Stimulated activated CD8-positive, alpha-beta memory T cell treated with anti-CD3 and anti-CD28 coated beads, Interleukin-7, amount 100 ng/mL, for 48 hours (primary cell): ENCODE data around the gene ANXA5.
A peak's percentile ranks its signal among the peaks of the same experiment; 100 is the strongest.
"Not testable (repeated sequence)": the region's sequence is repeated elsewhere in the genome, so short reads cannot be mapped to it uniquely, and the experiment has no call there.

ENCODE experiments used
- DNase-seq, 2 donors: peaks; one replicate each; pipeline ENCODE4 v3.0.0-alpha.2; 2020; ENCODE audit warnings: low read depth in 1 of 2; ENCODE audit errors: extremely low read depth in 1 of 2

The ANXA5 gene

DNA sequence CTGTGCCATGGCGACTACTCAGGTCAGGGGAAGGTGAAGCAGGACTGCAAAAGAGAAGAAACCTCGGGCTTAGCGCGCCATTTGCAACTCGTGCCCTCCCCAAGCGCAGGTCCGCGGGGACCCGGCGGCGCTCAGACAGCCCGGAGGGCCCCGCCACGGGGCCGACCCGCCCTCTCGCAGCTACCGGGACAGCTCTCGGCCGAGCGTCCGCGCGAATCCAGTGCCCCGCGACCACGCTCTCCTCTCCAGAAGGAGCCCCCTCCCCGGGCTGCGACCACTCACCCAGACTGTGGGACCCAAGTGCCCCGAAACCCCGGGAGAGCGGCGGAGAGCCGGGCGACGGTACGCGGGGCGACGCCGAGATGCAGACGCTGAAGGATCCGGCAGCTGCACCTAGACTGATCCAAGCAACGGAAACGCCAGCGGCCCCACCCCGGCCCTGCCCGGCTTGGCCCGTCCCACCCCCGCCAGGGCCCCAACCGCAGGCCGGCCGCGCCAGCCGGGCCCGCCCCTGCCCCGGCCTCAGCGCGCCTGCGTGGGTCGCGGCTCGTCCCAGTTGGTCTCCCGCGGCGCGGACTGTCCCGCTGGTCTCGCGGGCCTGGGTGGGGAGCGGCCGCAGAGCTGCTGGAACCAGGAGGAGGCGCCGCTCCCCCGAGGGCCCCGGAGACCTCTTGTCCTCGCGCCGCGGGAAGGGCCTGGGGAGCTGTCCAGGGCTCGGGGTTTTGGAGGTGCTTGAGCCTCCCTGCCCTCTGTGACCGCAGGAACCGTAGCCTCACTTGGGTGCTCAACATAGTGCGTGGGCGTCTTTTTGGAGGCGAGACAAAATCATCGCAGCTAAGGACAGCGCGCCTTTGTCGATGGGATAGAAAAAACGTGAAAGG is at the start of gene ANXA5:
Gene ANXA5, minus strand, starts transcription at position 400 of the 881 bp plus-strand sequence. Its CDS starts 391 bp downstream, at position 9.
- DNase-seq: peak in 1 of 2 donors; percentile 62

DNA sequence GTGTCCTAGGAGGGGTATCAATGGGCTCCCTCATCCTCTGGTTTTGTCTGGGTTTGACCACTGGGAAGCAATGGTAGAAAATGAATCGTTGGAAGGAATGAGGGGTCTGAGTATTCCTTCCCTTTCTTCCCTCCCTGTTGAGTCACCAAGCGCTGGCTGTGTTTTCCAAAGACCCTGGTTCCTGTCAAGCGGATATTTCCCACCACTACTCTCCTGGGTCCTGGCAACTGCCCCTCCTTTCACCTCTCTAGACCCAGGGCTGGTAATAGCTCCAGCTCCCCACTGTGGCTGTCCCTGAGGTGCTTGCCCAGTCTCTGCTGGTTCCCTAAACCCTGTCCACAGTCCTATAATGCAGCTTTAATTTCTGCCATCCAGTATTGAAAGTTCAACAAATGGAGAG is 46.0 kb upstream of the ANXA5 start:
- no peak for DNase-seq

DNA sequence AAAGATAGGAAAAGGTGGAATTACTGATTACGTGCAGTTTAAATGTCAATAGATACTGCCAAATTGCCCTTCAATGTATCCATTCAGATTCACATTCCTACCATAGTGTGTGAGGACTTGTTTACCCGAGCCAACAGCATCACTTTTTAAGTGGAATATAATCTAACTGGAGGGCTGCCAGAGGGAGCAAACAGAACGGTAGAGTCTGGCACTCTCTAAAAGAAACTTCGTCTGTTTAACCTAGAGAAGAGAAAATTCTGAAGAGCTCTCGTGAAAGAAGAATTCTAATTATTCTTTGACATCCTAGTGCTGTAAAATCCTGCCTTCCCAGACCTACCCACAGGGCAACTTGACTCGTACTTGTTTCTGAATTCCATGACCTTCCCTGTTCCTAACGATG is 45.0 kb upstream of the ANXA5 start:
- DNase-seq: no peak

DNA sequence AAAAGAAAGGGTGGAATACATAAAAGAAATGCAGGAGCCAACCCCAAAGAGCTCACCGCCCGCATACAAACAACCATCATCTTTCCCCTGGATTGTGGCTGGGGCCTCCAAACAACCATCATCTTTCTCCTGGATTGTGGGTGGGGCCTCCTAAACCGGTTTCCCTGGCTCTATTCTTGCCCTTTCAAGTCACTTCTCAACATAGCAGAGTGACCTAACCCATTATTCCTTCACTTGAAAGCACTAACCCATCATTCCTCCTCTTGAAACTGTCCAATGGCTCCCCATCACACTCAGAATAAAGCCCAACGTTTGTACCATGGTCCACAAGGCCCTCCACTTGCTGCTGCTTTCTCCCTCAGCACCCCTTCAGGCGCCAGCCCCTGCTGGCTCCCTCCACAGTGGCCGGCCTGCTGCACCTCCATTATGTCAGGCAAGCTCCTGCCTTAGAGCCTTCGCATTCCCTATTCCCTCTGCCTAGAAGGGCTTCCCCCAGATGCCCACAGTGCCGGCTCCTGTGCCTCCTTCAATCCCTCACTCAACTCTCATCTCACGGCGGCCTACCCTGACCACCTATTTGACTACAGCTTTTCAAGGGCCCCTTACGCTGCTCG is 44.1 kb upstream of the ANXA5 start:
- DNase-seq: no peak

DNA sequence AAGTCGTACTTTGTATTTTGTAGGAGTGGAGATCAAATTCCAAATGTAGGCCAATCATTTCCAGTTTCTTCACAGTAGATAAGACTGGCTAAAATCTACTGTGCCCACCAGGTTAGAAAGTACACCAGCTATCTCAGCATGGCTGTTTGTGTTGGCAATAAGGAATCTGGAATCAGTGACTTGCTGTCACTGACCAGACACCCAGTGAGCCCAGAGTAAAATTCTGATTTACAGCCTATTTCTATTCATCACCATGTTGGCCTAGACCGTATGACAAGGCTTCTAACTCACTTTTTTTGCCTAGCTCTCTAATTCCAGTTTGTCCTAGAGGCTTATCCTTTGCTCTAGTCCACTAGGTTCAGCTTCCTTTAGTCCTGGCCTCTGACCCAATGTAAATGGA is 42.8 kb upstream of the ANXA5 start:
- DNase-seq: no peak

DNA sequence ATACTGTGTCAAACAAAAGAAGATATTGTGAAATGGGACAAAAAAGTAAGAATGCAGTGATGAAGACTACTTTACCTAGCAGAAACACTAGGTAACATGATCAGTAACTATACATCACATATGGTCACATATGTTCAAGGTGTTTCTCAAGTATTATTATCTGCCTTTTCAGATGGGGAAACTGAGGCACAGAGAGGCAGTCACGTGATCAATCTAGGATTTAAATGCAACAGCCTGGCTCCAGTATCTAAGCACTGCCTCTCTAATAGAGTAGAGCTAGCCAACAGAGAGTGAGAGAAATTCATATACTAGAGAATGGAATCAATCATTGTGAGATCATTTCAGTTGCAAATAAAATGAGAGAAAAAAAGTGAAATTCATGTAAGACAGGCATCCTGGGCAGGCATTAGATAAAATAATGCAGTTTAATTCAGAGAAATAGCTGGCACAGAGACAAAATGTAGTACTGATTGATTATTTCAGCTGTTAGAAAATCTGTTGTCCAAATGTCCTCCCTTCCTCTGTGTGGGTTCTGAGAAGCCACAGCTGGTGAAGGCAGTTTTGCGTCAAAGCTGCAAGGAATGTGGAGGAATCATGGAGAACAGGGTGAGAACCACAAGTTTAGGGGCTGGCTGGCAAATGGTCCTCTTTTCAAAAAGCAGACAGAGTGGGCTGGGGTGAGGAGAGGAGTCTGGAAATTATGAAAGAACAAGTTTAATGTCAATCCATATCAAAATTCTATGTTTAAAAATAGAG is 42.2 kb upstream of the ANXA5 start:
- no peak for DNase-seq

DNA sequence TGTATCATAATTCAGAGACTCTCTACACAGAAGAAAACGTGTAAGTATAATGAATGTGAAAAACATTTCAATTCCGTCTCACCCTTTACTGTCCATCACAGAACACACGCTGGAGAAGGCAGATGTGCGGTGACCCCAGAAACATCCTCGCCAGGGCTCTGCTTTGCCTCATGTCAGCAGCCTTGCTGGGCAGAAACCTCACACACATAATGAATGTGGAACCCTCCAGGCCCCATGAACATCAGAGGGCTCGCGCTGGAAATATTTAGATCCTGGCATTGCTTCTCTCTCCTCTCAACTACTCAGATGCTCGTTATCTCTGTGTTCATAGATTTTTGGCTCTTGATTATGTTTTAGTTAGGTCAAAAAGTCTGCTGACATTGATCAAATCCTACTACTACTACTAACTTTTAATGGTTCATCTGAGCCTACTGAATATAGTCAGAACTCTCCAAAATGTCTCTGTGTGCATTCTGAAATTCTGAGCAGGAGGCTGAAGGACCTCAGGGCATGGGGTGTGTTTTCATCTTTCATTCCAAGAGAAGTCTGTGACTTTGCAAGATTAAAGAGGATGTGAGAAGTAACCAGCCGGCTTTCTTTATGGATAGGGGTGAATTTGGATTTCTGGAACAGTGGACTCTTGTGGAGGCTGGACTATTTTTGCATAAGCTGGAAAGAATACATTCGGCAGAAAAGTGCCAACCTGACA is 41.2 kb upstream of the ANXA5 start:
- no peak for DNase-seq

DNA sequence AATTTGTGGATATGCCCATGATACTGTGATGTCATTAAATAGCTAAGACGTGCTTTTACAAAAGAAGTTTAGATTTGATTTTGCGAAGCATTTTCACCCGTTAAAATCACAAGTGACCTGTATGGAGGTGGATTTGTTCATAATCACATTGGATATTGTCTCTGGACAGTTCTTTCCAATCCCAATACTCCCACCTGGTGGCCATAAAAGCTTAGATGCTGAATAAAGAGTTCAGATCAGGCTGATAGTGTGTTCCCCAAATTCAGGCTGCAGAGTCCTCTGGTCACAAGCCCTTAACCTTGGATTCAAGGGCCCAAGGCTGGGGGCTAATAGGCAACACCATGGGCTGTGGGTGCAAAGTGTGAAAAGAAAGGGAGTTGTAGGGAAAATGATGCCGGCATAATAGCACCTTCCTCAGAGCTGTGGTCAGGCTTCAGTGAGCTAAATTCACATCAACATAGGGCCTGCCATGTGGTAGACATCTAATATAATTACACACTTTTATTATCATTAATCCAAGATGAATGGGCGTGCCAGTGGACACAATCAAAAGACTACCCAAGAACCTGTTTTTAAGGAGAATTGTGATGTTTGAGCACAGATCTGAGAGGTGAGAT is 40.1 kb upstream of the ANXA5 start:
- DNase-seq: no peak

DNA sequence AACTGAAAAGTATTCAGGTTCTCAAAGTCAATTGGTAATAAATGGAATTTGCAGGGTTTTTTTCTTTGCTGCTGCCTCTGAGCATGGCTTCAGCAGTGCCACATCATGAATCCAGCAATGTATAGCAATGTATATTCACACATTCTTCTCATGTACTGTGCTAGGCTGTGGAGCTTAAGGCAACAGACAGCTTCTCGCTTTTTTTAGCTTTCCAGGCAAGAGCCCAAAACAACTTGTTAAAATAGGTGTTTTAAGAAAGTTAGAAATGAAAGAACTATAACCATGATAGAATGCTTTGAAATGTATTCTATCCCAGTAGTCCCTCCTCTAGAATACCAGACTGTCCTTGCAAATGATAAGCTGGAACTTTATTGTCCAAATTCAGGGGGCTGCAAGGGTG is 37.8 kb upstream of the ANXA5 start:
- DNase-seq: no peak

DNA sequence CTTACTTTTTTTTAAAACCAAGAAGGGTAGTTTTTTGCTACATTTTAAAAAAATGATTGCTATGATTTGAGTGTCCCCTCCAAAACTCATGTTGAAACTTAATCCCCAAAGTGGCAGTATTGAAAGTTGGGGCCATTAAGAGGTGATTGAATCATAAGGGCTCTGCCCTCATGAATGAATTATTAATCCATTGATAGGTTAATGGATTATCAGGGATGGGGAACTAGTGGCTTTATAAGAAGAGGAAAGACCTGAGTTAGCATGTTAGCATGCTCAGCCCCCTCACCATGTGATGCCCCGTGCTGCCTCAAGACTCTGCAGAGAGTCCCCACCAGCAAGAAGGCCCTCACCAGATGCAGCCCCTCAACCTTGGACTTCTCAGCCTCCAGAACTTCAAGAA is 37.2 kb upstream of the ANXA5 start:
- DNase-seq: no peak

DNA sequence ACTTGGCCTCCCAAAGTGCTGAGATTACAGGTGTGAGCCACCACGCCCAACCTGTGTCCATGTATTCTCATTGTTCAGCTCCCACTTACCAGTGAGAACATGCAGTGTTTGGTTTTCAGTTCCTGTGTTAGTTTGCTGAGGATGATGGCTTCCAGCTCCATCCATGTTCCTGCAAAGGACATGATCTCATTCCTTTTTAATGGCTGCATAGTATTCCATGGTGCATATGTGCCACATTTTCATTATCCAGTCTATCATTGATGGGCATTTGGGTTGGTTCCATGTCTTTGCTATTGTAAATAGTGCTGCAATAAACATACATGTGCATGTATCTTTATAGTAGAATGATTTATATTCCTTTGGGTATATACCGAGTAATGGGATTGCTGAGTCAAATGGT is 33.0 kb upstream of the ANXA5 start:
- DNase-seq: not testable (repeated sequence)

DNA sequence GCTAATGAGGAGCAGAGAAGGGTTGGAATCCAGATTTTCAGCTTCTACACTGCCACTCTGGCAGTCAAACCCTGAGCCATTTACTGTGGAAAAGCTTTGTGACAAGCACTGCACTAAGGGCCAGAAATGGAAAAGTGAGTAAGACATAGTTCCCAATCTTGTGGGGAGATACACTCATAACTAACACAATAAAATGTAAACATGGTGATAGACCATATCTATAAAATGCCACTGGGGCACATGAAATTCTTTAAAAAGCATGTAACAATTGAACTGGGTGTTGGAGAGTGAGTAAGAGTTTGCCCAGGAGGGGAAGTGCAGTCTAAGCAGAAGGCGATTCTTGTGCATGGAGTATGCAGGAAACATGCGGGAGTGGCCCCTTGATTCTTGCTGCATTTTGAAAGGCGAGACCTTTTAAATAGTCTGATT is 32.0 kb upstream of the ANXA5 start:
- no peak for DNase-seq

DNA sequence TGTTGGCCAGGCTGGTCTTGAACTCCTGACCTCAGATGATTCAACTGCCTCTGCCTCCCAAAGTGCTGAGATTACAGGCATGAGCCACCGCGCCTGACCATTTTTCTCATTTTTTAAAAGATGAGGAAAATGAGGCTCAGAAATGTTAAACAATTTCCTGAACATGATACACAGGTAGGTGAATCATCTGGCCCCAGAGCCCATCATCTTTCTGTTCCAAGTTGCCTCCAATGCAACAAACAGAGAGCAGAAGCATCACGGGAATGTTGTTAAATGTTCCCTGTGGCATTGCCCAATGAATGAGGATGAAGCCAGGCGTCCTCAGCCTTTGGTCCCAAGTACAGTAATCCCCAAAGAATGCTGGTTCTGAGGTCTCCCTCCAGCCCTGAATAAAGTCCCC is 31.3 kb upstream of the ANXA5 start:
- no peak for DNase-seq

DNA sequence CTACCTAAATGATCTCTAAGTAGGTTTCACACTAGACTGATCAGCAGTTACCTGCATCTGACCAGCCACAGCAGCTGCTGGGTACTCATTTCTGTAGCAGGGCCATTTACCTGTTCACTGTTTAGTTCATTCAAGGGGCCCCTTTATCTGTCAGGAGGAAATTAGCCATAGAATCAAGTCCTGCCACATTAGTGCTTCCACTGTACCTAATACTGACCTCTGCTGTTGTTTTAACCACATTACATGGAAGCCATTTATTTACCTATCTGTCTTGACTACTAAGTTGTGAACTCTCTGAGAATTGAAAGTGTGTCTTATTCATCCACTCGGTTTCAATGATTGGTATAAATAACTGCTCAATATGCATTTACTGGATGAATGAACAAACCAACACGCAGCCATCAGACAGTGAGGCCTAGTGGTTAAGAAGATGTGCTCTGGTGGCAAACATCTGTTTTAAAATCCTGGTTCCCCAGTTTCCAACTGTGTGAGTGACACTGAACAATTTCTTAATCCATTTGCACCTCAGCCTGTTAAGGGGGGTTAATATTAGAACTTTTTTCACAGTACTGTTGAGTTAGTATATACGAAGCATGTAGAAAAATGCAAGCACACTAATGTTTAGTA is 30.0 kb upstream of the ANXA5 start:
- no peak for DNase-seq

DNA sequence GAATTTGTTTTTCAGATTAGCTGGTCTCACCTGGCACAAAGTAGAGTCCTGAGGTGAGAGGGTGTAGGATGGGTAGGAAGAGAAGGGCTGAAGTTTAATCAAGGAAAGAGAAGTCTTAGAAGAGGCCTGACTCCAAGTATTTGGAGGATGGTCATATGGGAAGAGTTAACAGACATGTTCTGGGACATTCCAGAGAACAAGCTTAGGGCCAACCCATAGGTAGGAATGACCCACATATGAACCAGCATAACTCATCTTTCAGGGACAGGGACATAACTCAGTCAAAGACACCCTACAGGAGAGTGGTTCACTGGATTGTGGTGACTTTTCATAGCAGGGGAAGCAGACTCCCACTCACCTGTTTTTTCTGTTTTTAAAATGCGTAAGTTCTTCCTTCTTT is 27.9 kb upstream of the ANXA5 start:
- DNase-seq: no peak

DNA sequence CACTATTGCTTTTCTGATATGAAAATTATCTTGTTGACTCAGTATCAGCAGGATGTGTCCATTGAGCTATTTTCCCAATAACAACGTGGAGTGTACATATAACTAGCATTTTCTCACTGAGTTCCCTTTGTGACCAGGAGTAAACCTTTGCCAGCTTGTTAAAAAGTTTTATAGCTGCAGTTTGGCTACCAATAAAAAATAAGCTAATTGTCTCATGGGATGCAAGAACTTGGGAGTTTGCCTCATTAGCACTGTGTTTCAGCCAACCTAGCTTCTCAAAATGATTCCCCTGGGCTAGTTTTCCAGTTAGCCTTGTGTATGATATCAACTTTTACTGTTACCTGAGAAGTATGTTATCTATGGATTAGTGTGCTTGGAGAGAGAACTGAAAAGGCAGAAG is 24.9 kb upstream of the ANXA5 start:
- DNase-seq: no peak

DNA sequence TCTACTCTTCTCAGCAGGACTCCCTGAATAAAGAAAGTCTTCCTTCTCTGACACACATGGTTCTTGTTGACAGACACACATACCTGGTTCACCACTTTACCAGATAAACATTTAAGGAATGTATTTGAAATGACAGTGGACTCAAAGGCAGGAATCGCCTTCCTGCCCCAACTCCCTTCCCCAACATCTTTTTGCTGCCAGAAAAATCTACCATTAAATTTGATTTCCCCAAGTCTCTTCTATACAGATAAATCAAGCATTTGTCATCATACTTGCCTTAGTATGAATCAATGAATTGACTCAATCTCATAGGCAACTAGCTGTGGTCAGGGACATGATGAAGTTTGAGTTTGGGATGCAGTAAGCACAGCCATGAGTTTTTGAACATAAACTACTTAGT is 23.3 kb upstream of the ANXA5 start:
- no peak for DNase-seq

DNA sequence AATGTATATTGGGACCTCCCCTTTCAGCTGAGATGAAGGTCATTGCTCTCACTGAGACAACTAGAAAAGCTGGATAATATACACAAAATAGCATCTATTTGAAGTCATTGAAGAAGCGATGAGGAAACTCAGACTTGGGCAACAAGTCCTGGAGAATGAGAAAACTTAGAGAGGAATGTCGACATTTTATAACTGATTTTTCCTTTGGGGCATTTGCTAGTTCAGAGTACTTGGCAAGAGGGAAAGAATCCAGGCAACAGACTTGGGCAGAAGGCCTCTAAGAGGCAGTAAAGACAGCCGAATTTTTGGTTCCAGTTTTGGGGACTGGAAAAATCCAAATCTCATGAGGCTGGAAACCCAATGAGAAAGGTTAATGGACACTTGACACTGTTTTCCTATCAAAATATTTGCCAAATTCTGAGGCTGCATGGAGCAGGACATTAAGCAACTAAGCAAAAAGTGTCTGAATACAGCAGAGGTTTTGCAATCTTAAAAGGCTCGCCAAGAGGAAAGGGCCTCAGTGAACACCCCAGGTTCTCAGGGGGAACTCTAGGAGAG is 21.0 kb upstream of the ANXA5 start:
- no peak for DNase-seq

DNA sequence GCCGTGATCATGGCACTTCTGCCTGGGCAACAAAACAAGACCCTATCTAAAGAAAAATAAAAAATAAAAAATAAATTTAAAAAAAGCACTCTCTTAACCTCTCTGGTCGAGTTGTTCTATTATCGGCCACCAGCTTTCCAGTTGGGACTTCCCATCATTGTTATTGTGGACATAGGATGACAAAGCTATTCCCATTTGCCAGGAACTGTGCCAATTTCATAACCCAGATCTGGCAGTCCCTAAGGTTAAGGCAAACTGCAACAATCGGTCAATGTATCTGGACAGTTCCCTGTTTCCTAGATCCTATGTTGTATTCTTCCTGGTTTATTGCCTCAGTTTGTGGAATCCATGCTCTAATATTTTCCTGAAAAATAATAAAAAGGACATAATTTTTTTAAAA is 17.8 kb upstream of the ANXA5 start:
- DNase-seq: no peak

DNA sequence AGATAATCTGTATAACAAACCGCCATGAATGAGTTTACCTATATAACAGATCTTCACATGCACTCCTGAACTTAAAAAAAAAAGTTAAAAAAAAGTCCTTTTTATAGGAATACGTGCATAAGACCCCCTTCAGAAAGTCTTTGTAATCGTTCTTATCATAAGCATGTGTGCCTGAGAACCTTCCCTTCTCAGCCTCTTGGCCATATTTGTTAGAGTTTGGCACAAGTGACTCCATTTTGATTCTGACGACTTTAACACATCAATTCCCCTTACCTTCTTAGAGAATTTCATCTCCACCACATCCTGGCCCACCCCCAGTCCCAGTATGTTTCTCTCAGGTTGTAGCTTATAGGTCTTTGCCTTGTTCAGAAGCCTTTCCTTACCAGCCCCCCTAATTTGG is 16.0 kb upstream of the ANXA5 start:
- no peak for DNase-seq
